Natural killer cell (primary cell): ENCODE results near the gene CPA2. TPM values are rescaled to one million over a fixed set of nuclear protein-coding genes. Genes with fewer than 3 reads are reported as not detected.
"Not testable (repeated sequence)": the region's sequence is repeated elsewhere in the genome, so short reads cannot be mapped to it uniquely, and the experiment has no call there.

Experiments
- ATAC-seq, 3 donors: fragments of 150-1000 bp in 2 of 3; fragments of 200-7000 bp in 1 of 3; cut with Tn5 transposase; 1 replicate in 1 of 3; 2 replicates in 2 of 3; pipeline ENCODE4 v1.10.0; 2021; ENCODE audit warnings: mild to moderate bottlenecking in 2 of 3, moderate library complexity in 2 of 3
- DNase-seq, 2 donors: peaks; one replicate each; pipeline versions ENCODE4 v3.0.0 to v3.0.0-alpha.2; 2013 to 2021; ENCODE audit warnings: mixed read lengths in 1 of 2
- H3K27ac ChIP-seq: one replicate; pipeline ENCODE4 v1.5.1; 2013; ENCODE audit warnings: mild to moderate bottlenecking, low read length
- H3K27me3 ChIP-seq: one replicate; pipeline ENCODE4 v1.6.1; 2013; ENCODE audit warnings: low read length; ENCODE audit not compliant: control insufficient read depth, insufficient read depth
- H3K36me3 ChIP-seq: one replicate; pipeline ENCODE4 v1.6.1; 2013; ENCODE audit warnings: low read length; ENCODE audit not compliant: control insufficient read depth, insufficient read depth
- H3K4me1 ChIP-seq: one replicate; pipeline ENCODE4 v1.6.1; 2013; ENCODE audit warnings: low read length; ENCODE audit not compliant: control insufficient read depth, insufficient read depth
- H3K4me3 ChIP-seq: one replicate; pipeline ENCODE4 v1.5.1; 2013; ENCODE audit warnings: low read length
- H3K9me3 ChIP-seq: one replicate; pipeline ENCODE4 v1.6.1; 2013; ENCODE audit warnings: low read length; ENCODE audit not compliant: control insufficient read depth, insufficient read depth
- H3K27ac Mint-ChIP-seq, 2 donors: one replicate each; pipeline ENCODE4 v1.8.0; 2022; ENCODE audit warnings: mild to moderate bottlenecking in 2 of 2, mixed read lengths in 2 of 2, moderate library complexity in 1 of 2
- H3K27me3 Mint-ChIP-seq, 2 donors: one replicate each; pipeline ENCODE4 v1.8.0; 2022; ENCODE audit warnings: low read depth in 2 of 2, mixed read lengths in 2 of 2
- H3K36me3 Mint-ChIP-seq: one replicate; pipeline ENCODE4 v1.8.0; 2022; ENCODE audit warnings: mixed read lengths
- H3K4me1 Mint-ChIP-seq, 2 donors: one replicate each; pipeline ENCODE4 v1.8.0; 2022; ENCODE audit warnings: mixed read lengths in 2 of 2
- H3K4me3 Mint-ChIP-seq: one replicate; pipeline ENCODE4 v1.8.0; 2022; ENCODE audit warnings: mild to moderate bottlenecking, moderate library complexity, mixed read lengths
- H3K9me3 Mint-ChIP-seq, 2 donors: one replicate each; pipeline ENCODE4 v1.8.0; 2022; ENCODE audit warnings: mixed read lengths in 2 of 2
- CTCF ChIP-seq: fragments of 200-600 bp; IDR thresholded peaks from one replicate; pipeline ENCODE4 v1.8.0; 2022; ENCODE audit warnings: antibody characterized with exemption
- WGBS: methylation state at CpG from one replicate; pipeline ENCODE4 v1.1.7; 2013; ENCODE audit warnings: missing lambda C conversion rate; ENCODE audit not compliant: insufficient coverage; 5-methylcytosine and 5-hydroxymethylcytosine counted together
- intact Hi-C: fragments of 100-400 bp; cut with micrococcal nuclease; formaldehyde crosslinking; loops from one replicate; pipeline ENCODE4 v1.14.2; 2022
- total RNA-seq, 4 donors: library from RNA; stranded (reverse); fragments of 120-200 nt in 1 of 4; gene quantifications; one replicate each; pipeline versions ENCODE4 v1.2.3 to v1.2.4, GENCODE V29; 2013 to 2022

CPA2 gene
- total RNA-seq, 3 donors from 2014 or later (not counting 1 experiment from before 2014, with no cell fraction given), result not detected

GRCh38 chr7:130309986-130310385 lies 43.3 kb downstream of the CPA2 start:
- no peaks in the 10 kb centered on the region for H3K4me1 Mint-ChIP-seq
- intact Hi-C loops, result no loop called here
- ATAC-seq (no peak), DNase-seq (no peak)
- no peak overlapping the region for H3K4me3 Mint-ChIP-seq
- no peak for TF ChIP-seq CTCF
- no peak overlapping the region for H3K27ac Mint-ChIP-seq
- no peak overlapping the region for H3K4me3 ChIP-seq
- no peak overlapping the region for H3K27ac ChIP-seq
- H3K36me3 Mint-ChIP-seq, result no peaks in the 10 kb centered on the region
- no peaks in the 10 kb centered on the region for H3K9me3 ChIP-seq
- no peaks in the 10 kb centered on the region for H3K4me1 ChIP-seq
- no peaks in the 10 kb centered on the region for H3K27me3 ChIP-seq
- no peaks in the 10 kb centered on the region for H3K36me3 ChIP-seq
- no peaks in the 10 kb centered on the region for H3K9me3 Mint-ChIP-seq
- WGBS, result 80% methylated on average over 2 of the region's 6 CpGs
- no peaks in the 10 kb centered on the region for H3K27me3 Mint-ChIP-seq

DNA sequence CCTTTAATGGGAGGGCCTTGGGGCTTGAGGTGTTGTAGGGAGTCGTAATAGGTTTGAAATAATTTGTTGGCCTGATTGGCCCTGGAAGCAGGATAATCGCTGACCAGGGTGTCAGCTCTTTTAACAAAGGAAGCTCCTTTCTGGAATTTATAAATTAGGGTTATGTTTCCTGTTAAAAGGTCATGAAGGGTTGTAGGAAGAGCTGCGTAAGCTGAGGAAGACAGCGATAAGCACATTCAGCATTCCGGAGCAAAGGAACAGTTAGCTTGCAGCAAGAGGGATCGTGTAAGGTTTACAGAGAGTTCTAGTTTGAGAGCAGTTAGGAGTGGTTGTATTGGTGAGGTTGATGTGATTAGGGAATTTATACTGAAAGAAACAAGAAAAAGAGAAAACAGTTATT lies 47.6 kb downstream of the CPA2 start:
- Histone ChIP-seq H3K36me3 (no peaks in the 10 kb centered on the region), H3K27ac (no peak overlapping the region), H3K4me1 (no peaks in the 10 kb centered on the region), H3K9me3 (no peaks in the 10 kb centered on the region), H3K27me3 (no peaks in the 10 kb centered on the region), H3K4me3 (no peak overlapping the region)
- DNase-seq (no peak), ATAC-seq (no peak)
- WGBS, result 93% methylated on average over 6 of the region's 6 CpGs
- H3K36me3 Mint-ChIP-seq, result no peaks in the 10 kb centered on the region
- no peak overlapping the region for H3K27ac Mint-ChIP-seq
- no peak for TF ChIP-seq CTCF
- peaks cover 0 to 2% of the 10 kb centered on the region in 2 donors for H3K27me3 Mint-ChIP-seq
- no peaks in the 10 kb centered on the region for H3K4me1 Mint-ChIP-seq
- no peaks in the 10 kb centered on the region for H3K9me3 Mint-ChIP-seq
- intact Hi-C loops, result no loop called here
- H3K4me3 Mint-ChIP-seq, result no peak overlapping the region

DNA sequence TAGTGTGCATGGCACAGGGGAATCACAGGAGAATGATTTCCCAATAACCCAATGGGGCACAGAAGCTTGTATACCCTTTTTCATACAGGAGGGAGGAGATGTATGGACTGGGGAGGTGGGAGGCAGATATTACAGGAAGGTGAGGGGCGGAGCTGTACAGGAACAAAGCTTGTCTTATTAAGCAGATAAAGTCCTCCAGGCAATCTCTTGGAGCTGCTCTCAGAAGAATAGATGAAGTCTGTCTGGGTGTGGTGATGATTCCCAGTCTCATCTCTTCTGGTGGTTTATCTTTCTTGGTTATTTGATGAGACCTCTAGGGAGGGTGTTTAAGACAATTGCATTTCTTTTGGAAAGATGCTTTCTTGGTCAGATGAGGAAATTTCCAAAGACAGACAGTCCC lies 52.9 kb downstream of the CPA2 start:
- TF ChIP-seq CTCF, result no peak
- no peak overlapping the region for H3K4me3 ChIP-seq
- Mint-ChIP-seq H3K27me3 (peaks cover 0 to 2% of the 10 kb centered on the region in 2 donors), H3K27ac (no peak overlapping the region), H3K9me3 (no peaks in the 10 kb centered on the region), H3K4me3 (no peak overlapping the region), H3K36me3 (no peaks in the 10 kb centered on the region), H3K4me1 (no peaks in the 10 kb centered on the region)
- no peak for DNase-seq
- H3K9me3 ChIP-seq, result no peaks in the 10 kb centered on the region
- H3K27ac ChIP-seq, result no peak overlapping the region
- H3K27me3 ChIP-seq, result no peaks in the 10 kb centered on the region
- no peaks in the 10 kb centered on the region for H3K4me1 ChIP-seq
- 96% methylated on average over 1 of the region's 1 CpG for WGBS
- intact Hi-C loops, result no loop called here
- no peak for ATAC-seq
- no peaks in the 10 kb centered on the region for H3K36me3 ChIP-seq

DNA sequence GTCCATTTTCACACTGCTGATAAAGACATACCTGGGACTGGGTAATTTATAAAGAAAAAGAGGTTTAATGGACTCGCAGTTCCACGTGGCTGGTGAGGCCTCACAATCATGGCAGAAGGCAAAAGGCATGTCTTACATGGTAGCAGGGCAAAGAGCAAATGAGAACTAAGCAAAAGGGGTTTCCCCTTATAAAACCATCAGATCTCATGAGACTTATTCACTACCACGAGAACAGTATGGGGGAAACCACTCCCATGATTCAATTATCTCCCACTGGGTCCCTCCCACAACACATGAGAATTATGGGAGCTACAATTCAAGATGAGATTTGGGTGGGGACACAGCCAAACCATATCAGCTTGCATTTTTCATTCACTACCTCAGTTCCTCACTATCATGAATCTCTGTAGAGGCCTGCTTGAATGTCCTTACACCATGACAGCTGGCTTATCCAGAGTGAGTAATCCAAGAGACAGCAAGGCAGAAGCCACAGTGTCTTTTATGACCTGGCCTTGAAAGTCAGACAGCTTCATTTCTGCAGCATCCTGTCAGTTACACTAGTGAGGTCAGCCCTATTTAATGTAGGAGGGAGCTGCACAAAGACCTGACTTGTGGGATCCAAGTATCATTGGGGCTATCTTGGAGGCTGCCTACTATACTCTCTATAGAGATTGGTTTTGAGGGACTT lies 55.0 kb downstream of the CPA2 start:
- H3K9me3 Mint-ChIP-seq, H3K27ac ChIP-seq, H3K36me3 ChIP-seq, H3K27me3 ChIP-seq, H3K4me1 Mint-ChIP-seq, H3K9me3 ChIP-seq, H3K4me3 Mint-ChIP-seq, intact Hi-C loops, H3K4me1 ChIP-seq, H3K4me3 ChIP-seq, H3K27ac Mint-ChIP-seq, H3K36me3 Mint-ChIP-seq, H3K27me3 Mint-ChIP-seq, ATAC-seq, DNase-seq: not testable (repeated sequence)
- WGBS, result 90% methylated on average over 2 of the region's 3 CpGs
